DMS 273 (cell line): ENCODE results near the gene MAP4.
A peak's percentile ranks its signal among the peaks of the same experiment; 100 is the strongest.

Source experiments
- DNase-seq: peaks from one replicate; lab custom pipeline; 2025; ENCODE audit not compliant: unreplicated experiment; lab: John Stamatoyannopoulos, UW

The MAP4 gene

DNA sequence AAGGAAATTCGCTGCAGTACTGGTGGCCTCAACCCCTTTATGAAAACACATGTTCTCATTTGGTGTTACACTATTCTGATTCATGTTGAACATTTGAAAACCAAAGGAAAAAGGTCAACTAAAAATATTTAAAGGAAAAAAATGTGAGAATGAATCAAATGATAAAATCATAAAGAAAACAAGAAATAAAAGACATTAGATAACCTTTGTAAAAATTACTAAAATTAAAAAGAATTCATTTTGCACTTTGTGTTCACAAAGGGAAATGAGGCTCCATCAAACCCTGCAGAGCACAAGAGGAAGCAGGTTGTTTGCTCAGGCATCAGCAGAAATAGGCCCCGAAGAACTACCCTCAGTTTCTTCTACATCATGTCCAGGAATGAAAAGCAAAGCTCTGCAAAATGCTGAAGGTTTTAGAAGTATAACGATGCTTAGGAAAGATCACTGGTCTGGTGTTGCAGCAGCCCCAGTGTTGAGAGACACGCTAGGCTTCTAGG lies 41.2 kb downstream of the MAP4 start:
- DNase-seq, result no peak

DNA sequence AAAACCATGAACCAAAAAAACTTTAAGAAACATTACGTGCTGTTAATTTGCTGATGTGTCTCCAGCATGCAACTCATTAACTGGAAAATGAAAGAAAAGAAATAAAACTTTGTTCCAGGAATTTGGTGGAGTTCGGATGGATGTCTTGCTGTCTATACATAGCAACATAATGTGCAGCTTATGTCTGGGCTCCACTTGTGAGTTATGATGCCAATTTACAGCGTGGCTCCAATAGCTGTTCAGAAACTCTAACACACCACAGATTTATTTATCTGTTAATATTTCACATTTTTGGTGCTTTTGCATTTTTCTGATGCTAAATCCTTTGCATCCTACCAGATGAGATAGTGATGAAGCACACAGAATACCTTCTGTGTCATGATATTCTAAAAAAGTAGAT lies 45.1 kb downstream of the MAP4 start:
- DNase-seq, result no peak

DNA sequence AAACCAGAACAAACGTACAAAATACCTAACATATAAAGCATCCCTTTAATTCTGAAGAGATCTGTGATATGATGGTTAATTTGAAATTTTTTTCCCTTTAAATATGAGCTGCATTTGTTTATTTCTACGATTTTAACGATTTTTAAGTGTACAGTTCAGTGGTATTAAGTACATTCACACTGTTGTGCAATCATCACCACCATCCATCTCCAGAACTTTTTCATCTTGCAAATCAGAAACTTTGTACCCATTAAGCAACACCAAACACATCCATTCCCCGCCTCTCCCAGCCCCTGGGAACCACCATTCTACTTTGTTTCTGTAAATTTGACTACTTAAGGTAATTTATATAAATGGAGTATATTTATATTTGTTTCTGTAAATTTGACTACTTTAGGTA lies 51.5 kb downstream of the MAP4 start:
- DNase-seq, result no peak

DNA sequence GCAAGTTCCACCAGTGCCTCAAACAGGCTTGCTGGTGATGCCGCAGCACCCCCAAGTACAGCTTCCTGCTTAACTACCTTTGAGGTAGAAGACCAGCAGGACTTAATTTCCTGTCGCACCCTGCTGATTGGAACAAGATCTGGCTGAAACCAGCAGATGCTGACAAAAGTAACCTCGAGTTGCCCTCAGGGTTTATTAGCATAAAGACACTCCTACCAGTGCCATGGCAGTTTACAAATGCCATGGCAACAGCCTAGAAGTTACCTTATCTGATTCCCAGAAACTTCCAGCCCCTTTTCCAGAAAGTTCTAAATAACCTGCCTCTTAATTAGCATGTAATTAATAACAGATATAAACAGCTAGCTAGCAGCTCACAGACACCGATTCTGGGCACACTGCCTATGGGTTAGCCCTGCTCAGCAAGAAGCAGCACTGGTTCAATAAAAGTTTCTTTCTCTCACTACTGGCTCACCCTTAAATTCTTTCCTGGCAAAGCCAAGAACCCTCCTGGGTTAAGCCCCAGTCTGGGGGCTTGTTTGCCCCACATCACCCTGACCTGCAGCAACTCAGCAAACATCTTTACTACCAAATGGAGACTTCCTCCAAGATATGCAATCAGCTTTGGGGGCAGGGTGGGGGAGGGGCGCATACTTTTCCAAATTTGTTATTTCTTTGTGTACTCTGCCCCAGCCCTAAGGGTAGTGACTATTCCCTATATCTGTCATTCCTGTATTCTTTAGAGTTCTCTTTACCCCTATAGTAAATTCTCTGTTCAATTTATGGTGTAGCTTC lies 54.2 kb downstream of the MAP4 start:
- peak; percentile 25 for DNase-seq

DNA sequence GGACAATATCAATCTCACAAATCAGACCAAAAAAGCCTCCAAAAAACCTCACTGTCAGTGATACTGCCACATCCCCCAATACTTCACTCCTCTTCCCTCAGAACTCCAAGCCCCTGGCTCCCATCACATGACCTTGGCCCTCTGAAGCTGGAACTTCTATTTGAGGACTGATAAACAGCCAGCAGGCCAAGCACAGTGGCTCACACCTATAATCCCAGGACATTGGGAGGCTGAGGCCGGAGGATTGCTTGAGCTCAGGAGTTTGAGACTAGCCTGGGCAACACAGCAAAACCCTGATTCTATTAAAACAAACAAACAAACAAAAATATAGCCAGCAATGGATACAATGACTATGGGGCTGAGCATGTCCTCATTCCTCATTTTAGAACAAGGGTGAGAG lies 55.2 kb downstream of the MAP4 start:
- DNase-seq, result no peak

DNA sequence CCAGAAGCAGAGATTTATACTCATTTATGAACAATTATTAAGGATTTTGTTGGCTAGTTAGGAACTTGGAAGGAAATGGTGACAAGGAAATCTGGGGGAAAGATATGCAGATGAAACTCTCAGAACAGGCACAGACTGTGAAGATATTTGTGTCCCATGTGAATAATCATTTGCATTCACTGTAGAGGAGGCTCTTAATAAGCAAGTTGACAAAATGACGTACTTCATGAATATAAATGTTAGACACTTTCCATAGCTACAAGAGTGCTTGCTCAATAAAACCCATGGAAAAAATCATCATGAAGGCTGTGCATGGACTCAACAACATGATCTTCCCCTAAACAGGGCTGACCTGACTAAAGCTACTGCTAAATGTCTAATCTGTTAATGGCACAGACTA lies 59.7 kb downstream of the MAP4 start:
- no peak for DNase-seq

DNA sequence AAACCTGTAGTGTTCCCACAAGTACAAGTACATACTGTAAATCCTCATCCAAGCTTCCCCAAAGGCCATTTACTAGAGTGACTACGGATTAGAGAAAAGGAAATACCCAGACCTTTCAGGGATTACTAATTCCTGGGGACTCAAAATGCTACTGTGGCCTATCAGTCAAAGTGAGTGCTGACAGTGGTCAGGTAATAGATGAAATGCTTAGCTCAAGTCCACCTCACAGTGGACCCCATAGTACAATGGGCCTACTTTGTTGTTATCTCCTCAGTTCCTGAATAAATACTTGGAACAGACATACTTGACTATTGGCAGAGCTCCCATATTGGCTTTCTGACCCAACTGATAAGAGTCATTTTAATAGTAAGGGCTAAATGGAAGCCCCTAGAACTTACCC lies 61.6 kb downstream of the MAP4 start:
- DNase-seq, result no peak

DNA sequence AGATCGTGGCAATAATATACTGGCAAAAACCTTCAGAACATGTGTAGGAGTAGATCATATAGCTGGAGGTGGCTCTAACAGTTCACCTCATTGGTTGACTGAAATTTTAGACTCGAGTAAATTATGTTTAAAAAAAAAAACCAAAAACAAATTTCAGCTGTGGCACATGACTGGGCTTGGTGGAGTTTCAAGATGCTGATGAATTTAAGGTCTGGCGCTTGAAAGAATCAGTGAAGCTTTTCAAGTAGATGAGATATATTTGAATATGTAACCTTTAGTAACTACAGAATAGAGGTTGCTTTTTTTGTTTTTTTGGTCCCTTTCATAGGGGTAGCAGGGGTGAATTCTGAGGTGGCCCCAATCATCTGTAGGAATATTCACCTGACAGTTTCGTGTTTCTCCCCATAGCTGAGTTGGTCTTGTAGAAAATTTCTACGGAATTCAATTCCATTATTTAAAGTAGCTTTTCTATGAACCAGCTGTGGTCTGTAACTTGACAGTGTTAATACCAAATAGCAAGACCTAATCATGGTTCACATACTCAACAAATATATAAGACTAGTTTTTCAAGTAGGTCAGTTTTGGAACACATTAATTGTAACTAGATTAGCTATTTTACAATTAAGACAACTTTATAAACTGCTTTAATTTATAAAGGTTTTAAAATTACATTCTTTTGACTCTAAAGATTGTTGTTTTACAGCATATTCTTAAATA lies 65.6 kb downstream of the MAP4 start:
- DNase-seq, result no peak

DNA sequence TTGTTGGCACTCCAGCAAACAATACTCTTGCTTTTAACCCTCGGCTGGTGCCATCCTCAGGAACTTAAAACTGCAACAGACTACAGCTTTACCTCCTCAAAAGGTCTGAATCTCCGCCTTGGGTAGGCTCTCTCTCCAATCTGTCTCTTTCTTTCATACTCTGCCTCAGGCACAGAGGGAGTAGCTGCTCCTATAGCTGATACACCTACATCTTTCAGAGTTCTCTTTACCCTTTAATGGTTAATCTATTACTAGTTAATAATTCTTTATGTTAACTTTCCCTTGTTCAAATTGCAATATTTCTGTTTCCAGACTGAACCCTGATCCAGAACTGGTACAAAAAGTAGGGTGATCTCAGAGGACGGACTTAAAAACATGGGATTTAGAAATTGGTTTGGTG lies 66.2 kb downstream of the MAP4 start:
- DNase-seq, result no peak

DNA sequence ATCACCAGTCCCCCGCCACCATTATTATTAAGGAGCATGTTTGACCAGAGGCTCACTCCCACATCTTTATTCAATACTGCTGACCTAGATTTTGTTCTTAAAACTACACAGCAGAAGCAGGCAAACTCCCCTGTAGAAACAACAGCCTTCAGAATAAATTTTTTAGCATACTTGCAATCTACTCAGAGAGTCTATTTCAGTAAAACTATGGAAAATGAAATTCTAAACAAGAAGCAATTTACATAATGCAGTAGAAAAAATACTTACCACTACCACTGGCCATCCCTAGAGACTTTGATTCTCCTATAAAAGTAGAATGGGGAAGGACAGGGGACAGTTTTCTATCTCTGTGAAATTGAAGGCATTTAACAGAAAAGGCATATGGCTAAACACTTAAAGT lies 76.0 kb downstream of the MAP4 start:
- no peak for DNase-seq

DNA sequence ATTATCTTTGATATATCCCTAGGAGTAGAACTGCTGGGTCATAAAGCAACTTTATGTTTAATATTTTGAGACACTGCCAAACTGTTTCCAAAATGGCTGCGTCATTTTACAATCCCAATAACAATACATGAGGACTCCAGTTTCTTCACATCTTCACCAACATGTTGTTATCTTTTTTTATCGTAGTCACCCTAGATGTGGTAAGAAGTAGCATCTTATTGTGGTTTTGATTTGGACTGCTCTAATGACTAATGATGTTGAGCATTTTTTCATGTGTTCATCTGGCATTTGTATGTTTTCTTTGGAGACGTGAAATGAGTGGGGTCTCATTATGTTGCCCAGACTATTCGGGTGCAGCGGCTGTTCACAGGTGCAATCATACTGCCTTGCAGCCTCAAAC lies 83.8 kb downstream of the MAP4 start:
- DNase-seq, result no peak

DNA sequence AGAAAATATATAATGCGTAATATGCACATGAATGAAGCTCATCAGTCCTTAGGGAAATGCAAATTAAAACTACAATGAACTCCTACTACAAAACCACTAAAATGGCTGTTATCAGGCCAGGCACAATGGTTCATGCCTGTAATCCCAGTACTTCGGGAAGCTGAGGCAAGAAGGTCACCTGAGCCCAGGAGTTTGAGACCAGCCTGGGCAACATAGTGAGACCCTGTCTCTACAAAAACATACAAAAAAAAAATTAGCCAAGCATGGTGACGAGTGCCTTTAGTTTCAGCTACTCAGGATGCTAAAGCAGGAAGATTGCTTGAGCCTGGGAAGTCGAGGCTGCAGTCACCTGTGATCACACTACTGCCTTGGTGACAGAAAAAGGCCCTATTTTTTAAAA lies 85.2 kb downstream of the MAP4 start:
- no peak for DNase-seq

DNA sequence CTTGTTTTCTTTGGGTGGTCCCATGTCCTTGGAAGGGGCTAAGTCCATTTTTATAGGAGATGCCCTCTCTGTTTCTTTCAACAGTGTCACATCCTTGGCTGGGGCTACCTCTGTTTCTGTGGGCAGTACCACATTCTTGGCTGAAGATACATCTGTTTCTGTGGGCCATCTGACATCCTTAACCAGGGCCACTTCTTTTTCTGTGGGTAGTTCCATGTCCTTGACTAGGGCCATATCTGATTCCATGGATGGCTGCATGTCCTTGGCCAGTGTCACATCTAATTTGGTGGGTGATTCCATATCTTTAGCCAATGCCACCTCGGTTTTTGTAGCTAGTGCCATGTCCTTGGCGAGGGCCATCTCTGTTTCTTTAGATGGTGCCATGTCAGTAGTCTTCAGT lies 99.5 kb downstream of the MAP4 start:
- DNase-seq, result no peak

DNA sequence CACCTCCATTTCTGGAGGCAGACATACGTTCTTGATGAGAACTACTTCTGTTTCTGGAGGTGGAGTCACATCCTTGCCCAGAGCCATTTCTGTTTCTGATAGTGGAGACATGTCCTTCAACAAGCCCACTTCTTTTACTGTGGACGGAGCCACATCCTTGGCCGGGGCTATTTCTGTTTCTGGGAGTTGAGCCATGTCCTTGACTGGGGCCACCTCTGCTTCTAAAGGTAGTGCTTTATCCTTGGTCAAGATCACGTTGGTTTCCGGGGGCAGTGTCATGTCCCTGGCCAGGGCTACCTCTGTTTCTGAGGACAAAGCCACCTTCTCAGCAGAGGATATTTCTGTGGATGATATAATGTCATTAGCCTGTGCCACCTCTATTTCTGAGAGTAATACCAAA lies 100.0 kb downstream of the MAP4 start:
- DNase-seq, result no peak

DNA sequence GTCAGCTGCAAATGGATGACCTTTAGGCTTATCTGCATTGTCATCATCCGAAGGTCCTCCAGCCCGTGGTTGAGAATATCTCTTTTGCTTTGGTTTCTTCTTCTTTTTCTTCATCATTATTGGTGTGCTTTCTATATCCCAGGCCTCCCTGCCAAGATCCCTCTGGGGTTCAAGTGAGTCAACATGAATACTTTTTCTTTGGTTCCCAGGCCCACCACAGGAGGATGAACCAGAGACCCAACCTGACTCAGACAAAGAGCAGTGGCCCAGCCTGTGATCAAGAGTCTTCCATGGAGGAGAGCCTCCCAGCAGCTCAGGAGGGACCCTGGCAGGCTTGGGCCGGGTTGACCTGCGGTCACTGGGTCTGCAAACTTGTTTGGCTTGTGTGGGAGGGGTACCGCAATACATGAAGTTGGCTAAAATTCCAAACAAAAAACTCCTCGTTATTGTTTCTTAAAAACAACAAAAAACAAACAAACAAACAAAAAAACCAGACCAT lies 104.2 kb downstream of the MAP4 start:
- DNase-seq, result no peak

DNA sequence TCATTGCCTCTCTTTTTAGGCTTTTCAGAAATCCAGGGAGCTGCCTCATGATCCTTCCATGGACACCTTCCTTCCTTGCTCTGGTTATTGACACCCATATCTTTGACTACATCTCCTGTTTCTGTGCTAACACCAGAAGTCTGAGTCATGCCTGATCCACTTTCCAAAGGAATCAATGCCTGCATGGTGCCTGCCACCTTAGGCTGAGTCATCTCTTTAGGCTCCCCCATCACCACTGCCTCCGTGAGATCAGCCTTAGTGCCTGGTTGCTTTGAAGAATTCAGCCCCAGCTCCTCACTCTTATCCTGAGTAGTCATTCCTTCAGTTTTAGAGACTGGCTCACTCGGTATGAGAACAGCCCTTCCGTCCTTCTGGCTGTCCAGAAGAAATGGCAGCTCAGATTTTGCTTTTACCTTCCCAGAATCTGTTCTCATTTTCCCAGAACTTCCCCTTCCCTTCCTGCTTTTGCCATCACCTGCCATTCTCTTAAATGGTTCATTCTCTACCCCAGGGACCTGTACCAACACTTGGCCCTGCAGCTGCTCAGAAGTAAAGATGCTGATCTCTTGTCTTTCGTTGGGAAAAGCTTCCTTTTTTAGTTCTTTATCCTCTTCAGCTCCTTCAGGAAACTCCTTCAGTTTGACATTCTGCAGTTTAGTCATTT lies 105.3 kb downstream of the MAP4 start:
- peak; percentile 40 for DNase-seq

DNA sequence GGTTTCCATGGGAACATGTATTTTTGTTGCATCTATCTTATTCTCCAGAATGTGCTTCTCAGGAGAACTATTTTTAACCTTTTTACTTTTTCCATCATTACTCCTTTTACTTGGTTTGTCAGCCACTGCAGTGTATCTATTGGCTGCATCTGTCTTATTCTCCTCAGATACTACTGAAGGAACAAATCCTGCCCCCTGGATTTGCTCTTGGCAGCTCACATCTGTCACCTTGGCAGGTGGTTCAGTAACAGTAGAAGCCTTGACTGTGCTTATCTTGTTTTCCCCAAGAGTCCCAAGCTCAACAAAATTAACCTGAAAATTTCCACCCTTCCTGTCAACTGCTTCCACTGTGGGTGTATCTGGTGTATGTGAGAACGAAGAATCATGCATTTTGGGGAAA lies 106.0 kb downstream of the MAP4 start:
- peak; percentile 70 for DNase-seq

DNA sequence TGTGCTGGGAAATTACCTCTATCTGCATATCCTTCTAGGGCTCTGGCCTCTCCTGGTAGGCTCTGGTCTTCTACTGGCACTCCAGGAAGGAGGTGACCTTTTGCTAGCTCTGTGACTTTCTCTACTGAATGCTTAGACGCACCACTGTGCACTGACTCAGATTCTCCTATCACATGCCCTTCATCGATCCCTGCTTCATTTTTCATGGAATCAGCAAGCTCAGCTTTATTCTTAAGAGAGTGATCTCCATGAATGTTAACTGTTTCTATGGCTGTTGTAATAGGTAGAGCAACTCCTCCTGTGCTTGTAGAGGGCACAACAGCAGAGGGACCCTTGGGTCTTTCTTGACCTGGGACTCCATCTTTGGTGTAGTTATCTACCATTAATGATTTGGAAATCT lies 106.6 kb downstream of the MAP4 start:
- DNase-seq, result no peak

DNA sequence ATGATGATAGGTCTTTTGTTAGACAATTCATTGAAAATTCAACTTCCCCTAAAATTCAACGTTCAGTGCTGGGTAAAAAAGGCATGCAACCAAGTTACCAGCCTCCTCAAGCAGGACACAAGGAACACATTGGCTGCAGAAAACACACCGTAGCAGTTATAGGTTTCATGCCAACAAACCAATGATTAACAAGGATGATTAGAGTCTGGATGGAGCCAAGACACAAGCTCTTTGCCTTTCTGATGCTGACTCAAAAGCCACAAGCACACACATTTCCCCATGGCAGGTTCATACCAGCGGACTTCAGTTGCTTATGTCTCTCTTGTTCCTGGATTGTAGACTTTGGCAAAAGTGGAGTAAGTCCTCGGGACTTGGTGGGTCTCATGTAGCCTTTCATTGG lies 107.5 kb downstream of the MAP4 start:
- DNase-seq, result no peak

DNA sequence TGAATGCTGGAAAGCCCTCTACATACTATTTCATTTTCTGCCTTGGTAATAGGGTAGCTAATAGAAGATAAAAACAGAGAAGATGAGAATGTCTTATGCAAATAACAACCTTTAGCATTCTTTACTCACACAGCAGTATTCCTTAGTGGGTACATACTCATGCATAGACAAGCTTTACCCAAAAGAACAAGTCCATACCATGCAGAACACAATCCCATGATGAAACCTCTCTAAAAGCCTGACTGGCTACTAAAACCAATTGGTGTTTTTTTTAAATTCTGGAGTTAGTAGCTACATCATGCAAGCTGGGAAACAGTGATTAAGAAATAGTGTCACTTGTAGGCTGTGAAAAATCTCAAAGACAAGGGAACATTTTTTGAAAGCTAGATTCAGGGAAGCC lies 108.4 kb downstream of the MAP4 start:
- no peak for DNase-seq

DNA sequence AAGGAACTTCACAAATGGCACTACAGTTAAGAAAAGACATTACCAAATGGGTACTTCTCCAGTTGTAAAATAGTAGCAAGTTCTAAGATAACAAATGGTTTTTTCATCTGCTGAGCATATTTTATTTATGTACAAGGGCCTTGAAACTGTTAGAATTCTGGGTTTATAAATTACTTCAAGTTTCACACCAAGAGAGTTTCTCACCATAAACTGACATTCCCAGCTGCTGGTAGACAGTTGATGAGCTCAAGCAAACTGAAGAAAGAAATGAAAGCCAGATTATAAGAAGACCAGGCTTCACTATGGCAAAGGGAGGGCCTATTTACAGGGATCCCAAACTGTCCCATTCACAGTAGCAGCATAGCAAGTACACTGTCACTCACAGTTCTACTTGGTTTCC lies 113.5 kb downstream of the MAP4 start:
- DNase-seq, result no peak

DNA sequence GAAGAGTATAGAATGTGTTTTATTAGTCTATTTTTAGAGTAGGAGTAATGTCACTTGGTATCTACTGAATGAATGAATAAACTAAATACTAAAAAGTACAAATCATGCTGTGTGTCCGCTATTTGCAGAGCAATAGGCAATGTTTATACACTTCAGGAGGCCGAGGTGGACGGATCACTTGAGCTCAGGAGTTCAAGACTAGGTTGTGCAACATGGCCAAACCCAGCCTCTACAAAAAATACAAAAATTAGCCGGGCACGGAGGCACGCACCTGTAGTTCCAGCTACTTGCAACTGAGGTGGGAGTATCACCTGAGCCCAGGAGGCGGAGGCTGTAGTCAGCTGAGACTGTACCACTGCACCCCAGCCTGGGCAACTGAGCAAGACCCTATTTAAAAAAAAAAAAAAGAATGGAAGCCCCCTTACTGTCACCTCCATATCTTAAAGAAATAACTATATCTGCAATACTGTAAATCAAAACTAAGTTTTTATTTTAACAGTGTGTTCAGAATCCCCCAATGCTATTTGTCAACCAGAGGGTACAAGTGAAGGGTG lies 114.9 kb downstream of the MAP4 start:
- DNase-seq, result no peak
